Measurements from ENCODE around the gene EXO1.

EXO1 gene

DNA sequence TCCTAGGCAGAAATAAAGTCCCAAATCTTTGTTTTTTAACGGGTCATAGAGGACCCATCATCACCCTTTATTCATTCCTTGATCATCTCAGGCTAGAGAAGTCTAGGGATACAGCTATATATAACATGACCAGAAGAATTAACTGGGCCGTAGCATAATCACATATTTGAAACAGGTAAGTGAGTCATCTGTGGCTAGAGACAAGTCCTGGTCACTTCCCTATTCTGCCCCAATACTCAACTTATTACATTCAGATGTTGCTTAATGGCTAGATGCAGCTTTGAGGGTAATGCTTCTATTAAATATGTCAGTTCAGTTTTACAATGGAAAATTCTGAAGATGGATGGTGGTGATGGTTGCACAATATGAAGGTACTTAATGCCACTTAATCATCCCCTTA lies 47.0 kb downstream of the EXO1 start:
- H3K36me3 ChIP-seq (ENCODE audit: insufficient read depth, low read length): peaks cover 12% of the 10 kb centered on the region; the same call in 1 of the 2 replicates
- no peaks in the 10 kb centered on the region for H3K27me3 ChIP-seq (ENCODE audit: insufficient read depth, low read length, poor library complexity, severe bottlenecking)
- no peak overlapping the region for H2AFZ ChIP-seq (ENCODE audit: low read length)
- H3K4me2 ChIP-seq (ENCODE audit: low read depth, low read length, poor library complexity, severe bottlenecking): no peak overlapping the region
- H4K20me1 ChIP-seq (ENCODE audit: insufficient read depth, low read length, poor library complexity, severe bottlenecking): no peaks in the 10 kb centered on the region
- H3K4me1 ChIP-seq (ENCODE audit: insufficient read depth, low read length, poor library complexity, severe bottlenecking): no peaks in the 10 kb centered on the region
- no peak for TF ChIP-seq EZH2phosphoT487 (IDR thresholded peaks at IDR 0.05; ENCODE audit: borderline replicate concordance)
- TF ChIP-seq, protein P1, sequence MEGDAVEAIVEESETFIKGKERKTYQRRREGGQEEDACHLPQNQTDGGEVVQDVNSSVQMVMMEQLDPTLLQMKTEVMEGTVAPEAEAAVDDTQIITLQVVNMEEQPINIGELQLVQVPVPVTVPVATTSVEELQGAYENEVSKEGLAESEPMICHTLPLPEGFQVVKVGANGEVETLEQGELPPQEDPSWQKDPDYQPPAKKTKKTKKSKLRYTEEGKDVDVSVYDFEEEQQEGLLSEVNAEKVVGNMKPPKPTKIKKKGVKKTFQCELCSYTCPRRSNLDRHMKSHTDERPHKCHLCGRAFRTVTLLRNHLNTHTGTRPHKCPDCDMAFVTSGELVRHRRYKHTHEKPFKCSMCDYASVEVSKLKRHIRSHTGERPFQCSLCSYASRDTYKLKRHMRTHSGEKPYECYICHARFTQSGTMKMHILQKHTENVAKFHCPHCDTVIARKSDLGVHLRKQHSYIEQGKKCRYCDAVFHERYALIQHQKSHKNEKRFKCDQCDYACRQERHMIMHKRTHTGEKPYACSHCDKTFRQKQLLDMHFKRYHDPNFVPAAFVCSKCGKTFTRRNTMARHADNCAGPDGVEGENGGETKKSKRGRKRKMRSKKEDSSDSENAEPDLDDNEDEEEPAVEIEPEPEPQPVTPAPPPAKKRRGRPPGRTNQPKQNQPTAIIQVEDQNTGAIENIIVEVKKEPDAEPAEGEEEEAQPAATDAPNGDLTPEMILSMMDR (conservative IDR thresholded peaks at IDR 0.05; ENCODE audit: low read length): no peak
- H3K9me2 ChIP-seq (replicated peaks; ENCODE audit: low read depth, low read length): no peaks in the 10 kb centered on the region
- no peaks in the 10 kb centered on the region for H3K9me3 ChIP-seq (ENCODE audit: insufficient read depth, low read depth, low read length)
- no peak overlapping the region for H3K9ac ChIP-seq (ENCODE audit: low read depth, low read length, poor library complexity, severe bottlenecking)
- H3F3A ChIP-seq (ENCODE audit: low read depth): no peaks in the 10 kb centered on the region
- H3K4me3 ChIP-seq (ENCODE audit: low read length, poor library complexity, severe bottlenecking): no peak overlapping the region
- H3K79me2 ChIP-seq (ENCODE audit: insufficient read depth, low read length): no peaks in the 10 kb centered on the region

DNA sequence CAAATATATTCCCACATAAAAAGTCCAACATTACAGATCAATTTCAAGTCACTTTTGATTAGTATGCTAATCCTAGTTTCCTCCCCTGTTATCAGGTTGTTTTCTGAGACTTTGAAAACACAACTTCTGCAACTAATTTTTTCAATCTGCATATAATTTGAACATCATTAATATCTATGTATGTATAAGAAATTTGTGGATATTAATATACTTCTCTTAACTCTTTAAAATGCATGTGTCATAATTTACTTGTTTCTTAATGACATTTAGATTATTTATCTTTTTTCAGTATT lies 48.6 kb downstream of the EXO1 start:
- Histone ChIP-seq H3K27me3 (ENCODE audit: insufficient read depth, low read length, poor library complexity, severe bottlenecking) (no peaks in the 10 kb centered on the region), H3K9me3 (ENCODE audit: insufficient read depth, low read depth, low read length) (no peaks in the 10 kb centered on the region), H3K79me2 (ENCODE audit: insufficient read depth, low read length) (no peaks in the 10 kb centered on the region), H2AFZ (ENCODE audit: low read length) (no peak overlapping the region), H3K9ac (ENCODE audit: low read depth, low read length, poor library complexity, severe bottlenecking) (no peak overlapping the region), H3K36me3 (ENCODE audit: insufficient read depth, low read length) (no peaks in the 10 kb centered on the region), H3K4me3 (ENCODE audit: low read length, poor library complexity, severe bottlenecking) (no peak overlapping the region), H3F3A (ENCODE audit: low read depth) (no peaks in the 10 kb centered on the region), H3K9me2 (replicated peaks; ENCODE audit: low read depth, low read length) (no peaks in the 10 kb centered on the region), H3K4me1 (ENCODE audit: insufficient read depth, low read length, poor library complexity, severe bottlenecking) (no peaks in the 10 kb centered on the region), H4K20me1 (ENCODE audit: insufficient read depth, low read length, poor library complexity, severe bottlenecking) (no peaks in the 10 kb centered on the region), H3K4me2 (ENCODE audit: low read depth, low read length, poor library complexity, severe bottlenecking) (no peak overlapping the region)
- no peak for TF ChIP-seq EZH2phosphoT487 (IDR thresholded peaks at IDR 0.05; ENCODE audit: borderline replicate concordance)
- TF ChIP-seq, protein P1 (conservative IDR thresholded peaks at IDR 0.05; ENCODE audit: low read length): no peak

DNA sequence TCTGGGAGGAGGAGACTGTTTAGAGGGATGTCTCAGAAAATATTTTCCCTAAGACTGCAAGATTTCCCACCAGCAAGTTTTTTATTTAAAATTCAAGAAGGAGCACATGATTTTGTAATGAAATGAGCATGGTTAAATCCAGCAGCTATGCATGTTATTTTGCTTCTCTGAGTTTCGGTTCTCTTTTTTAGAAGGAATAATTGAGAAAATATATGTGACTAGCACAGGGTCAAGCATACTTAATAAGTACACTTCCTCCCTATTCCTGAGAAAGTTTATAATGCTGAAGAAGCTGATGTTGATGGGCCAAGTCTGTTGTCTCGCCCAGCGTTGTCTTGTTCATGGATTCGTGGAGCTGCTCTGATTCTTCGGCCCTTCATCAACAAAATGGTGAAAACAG lies 51.2 kb downstream of the EXO1 start:
- H3K9me2 ChIP-seq (replicated peaks; ENCODE audit: low read depth, low read length): no peaks in the 10 kb centered on the region
- H3K4me3 ChIP-seq (ENCODE audit: low read length, poor library complexity, severe bottlenecking): no peak overlapping the region
- H3K4me1 ChIP-seq (ENCODE audit: insufficient read depth, low read length, poor library complexity, severe bottlenecking): no peaks in the 10 kb centered on the region
- H3K9me3 ChIP-seq (ENCODE audit: insufficient read depth, low read depth, low read length): no peaks in the 10 kb centered on the region
- no peaks in the 10 kb centered on the region for H4K20me1 ChIP-seq (ENCODE audit: insufficient read depth, low read length, poor library complexity, severe bottlenecking)
- TF ChIP-seq, protein P1 (conservative IDR thresholded peaks at IDR 0.05; ENCODE audit: low read length): no peak
- no peak for TF ChIP-seq EZH2phosphoT487 (IDR thresholded peaks at IDR 0.05; ENCODE audit: borderline replicate concordance)
- no peaks in the 10 kb centered on the region for H3K79me2 ChIP-seq (ENCODE audit: insufficient read depth, low read length)
- H3F3A ChIP-seq (ENCODE audit: low read depth): no peaks in the 10 kb centered on the region
- H3K4me2 ChIP-seq (ENCODE audit: low read depth, low read length, poor library complexity, severe bottlenecking): no peak overlapping the region
- H2AFZ ChIP-seq (ENCODE audit: low read length): no peak overlapping the region
- H3K9ac ChIP-seq (ENCODE audit: low read depth, low read length, poor library complexity, severe bottlenecking): no peak overlapping the region
- H3K27me3 ChIP-seq (ENCODE audit: insufficient read depth, low read length, poor library complexity, severe bottlenecking): no peaks in the 10 kb centered on the region
- no peaks in the 10 kb centered on the region for H3K36me3 ChIP-seq (ENCODE audit: insufficient read depth, low read length)

Data from Loucy (cell line).